ENCODE data around the gene RBBP8NL. TPM values are rescaled to one million over a fixed set of nuclear protein-coding genes. Genes with fewer than 3 reads are reported as not detected.

The RBBP8NL gene
- total and polyA plus RNA-seq, 2 experiments from 2014 or later, result 0.10 to 1.1 TPM

GRCh38 chr20:62393335-62393665 is 34.0 kb downstream of the RBBP8NL start:
- Mint-ChIP-seq H3K4me3 (no peak overlapping the region), H3K36me3 (ENCODE audit: low read depth) (peaks cover 32% of the 10 kb centered on the region), H3K27me3 (ENCODE audit: insufficient read depth, low read depth, poor library complexity) (peaks cover 23% of the 10 kb centered on the region), H3K27ac (peak overlapping the region; percentile 56; the same call in 1 of the 2 replicates), H3K9me3 (peaks cover 4% of the 10 kb centered on the region; the same call in 2 of the 3 replicates), H3K4me1 (peaks cover 10% of the 10 kb centered on the region; the same call in 2 of the 3 replicates)
- Histone ChIP-seq H3K4me2 (no peak overlapping the region), H3K79me2 (replicated peaks; ENCODE audit: insufficient read depth) (peaks cover 2% of the 10 kb centered on the region), H3K9me2 (ENCODE audit: insufficient read depth) (no peaks in the 10 kb centered on the region), H3F3A (replicated peaks; ENCODE audit: low read depth) (peaks cover 25% of the 10 kb centered on the region), H4K20me1 (replicated peaks; ENCODE audit: insufficient read depth) (peaks cover 9% of the 10 kb centered on the region; the same call in 1 of the 2 replicates), H3K27me3 (ENCODE audit: insufficient read depth) (no peaks in the 10 kb centered on the region), H3K27ac (ENCODE audit: low read depth) (no peak overlapping the region), H3K4me1 (ENCODE audit: insufficient read depth) (no peaks in the 10 kb centered on the region; the same call in 1 of the 2 replicates), H2AFZ (no peak overlapping the region), H3K36me3 (ENCODE audit: insufficient read depth) (peaks cover 8% of the 10 kb centered on the region), H3K4me3 (no peak overlapping the region)
- ATAC-seq, result no peak
- DNase-seq (ENCODE audit: low spot score), result no peak
- TF ChIP-seq ETS1 (IDR thresholded peaks at IDR 0.05) (no peak), EZH2 (IDR thresholded peaks at IDR 0.05; ENCODE audit: low read depth, unreplicated experiment) (no peak), JUNB (IDR thresholded peaks at IDR 0.05; ENCODE audit: unreplicated experiment) (no peak), STAT1 (IDR thresholded peaks at IDR 0.05; ENCODE audit: unreplicated experiment) (no peak), POLR2AphosphoS5 (IDR thresholded peaks at IDR 0.05; ENCODE audit: low read depth) (no peak), NANOG (IDR thresholded peaks at IDR 0.05; ENCODE audit: borderline replicate concordance) (no peak), EZH2phosphoT487 (IDR thresholded peaks at IDR 0.05; ENCODE audit: unreplicated experiment) (no peak), CTCF (conservative IDR thresholded peaks at IDR 0.05; ENCODE audit: low read depth in 2 of 2) (no peak), ZNF462 (CRISPR knock-in tag; IDR thresholded peaks at IDR 0.05) (no peak), REST (IDR thresholded peaks at IDR 0.05; ENCODE audit: unreplicated experiment) (no peak), CREB1 (CRISPR knock-in tag; IDR thresholded peaks at IDR 0.05; ENCODE audit: low read depth) (no peak)

All from GM23338 (cell line).